Central memory CD8-positive, alpha-beta T cell (primary cell): ENCODE data around the gene TMEM232.

Experiments
- ATAC-seq: fragments of 150-1000 bp; cut with Tn5 transposase; replicated peaks from 2 replicates; pipeline ENCODE4 v1.10.0; 2022; ENCODE audit warnings: mild to moderate bottlenecking, moderate FRiP score, moderate number of reproducible peaks; ENCODE audit not compliant: poor library complexity, severe bottlenecking; ENCODE audit errors: extremely low read depth
- DNase-seq, 2 donors: peaks; one replicate each; pipeline ENCODE4 v3.0.0; 2021; ENCODE audit warnings: low spot score in 2 of 2
- H3K27ac Mint-ChIP-seq: one replicate; pipeline ENCODE4 v1.8.0; 2022; ENCODE audit warnings: low read depth, mild to moderate bottlenecking, moderate library complexity, mixed read lengths
- H3K27me3 Mint-ChIP-seq: one replicate; pipeline ENCODE4 v1.8.0; 2022; ENCODE audit warnings: mixed read lengths
- H3K36me3 Mint-ChIP-seq: one replicate; pipeline ENCODE4 v1.8.0; 2022; ENCODE audit warnings: mild to moderate bottlenecking, moderate library complexity, mixed read lengths; ENCODE audit not compliant: insufficient read depth
- H3K4me1 Mint-ChIP-seq: one replicate; pipeline ENCODE4 v1.8.0; 2022; ENCODE audit warnings: mixed read lengths
- H3K4me3 Mint-ChIP-seq: one replicate; pipeline ENCODE4 v1.8.0; 2022; ENCODE audit warnings: mild to moderate bottlenecking, moderate library complexity, mixed read lengths
- H3K9me3 Mint-ChIP-seq: one replicate; pipeline ENCODE4 v1.8.0; 2022; ENCODE audit warnings: mixed read lengths

The TMEM232 gene

DNA sequence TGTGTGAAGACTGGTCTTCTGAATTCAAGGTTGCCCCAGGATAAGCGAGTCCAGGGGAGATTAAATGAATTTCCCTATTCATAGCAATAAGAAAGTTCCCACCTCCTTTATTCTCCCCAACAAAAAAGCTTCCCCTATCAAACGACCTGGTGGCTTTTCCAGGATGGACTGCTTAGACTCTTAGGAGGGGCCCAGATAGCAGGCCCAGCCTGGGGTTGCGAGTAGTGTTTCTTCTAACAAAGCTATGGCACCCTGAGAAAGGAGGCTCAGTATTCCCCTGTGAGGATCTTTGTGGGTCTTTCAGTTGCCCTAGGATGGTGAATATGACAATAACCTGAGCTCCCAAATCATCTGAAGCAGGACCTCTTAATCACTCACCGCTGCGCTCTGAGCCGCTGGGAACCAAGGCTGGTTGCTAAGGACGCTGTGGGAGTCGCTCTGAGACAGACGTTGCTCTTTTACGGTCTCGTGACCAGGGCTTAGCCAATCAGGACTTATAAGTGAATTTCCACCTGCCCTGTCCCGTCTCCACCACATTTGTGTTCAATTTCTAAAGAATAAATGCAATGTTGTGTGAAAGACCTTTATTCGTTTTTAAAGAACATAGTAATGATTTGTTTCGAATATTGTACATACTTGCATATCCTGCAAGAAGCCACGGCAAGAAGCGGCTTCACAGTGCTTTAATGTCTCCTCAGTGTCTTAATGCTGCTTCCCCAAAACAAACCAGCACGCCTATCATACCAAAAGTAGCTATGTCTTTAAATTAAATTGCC lies at the start of gene TMEM232:
Gene TMEM232, minus strand, starts transcription at position 423 of the 776 bp plus-strand sequence. CDS start 59,319 bp downstream, outside the sequence.
- Mint-ChIP-seq H3K27me3 (no peaks in the 10 kb centered on the region), H3K27ac (peak within 1 kb of the TSS; percentile 30), H3K9me3 (no peaks in the 10 kb centered on the region), H3K36me3 (no peaks in the 10 kb centered on the region), H3K4me1 (peaks cover 9% of the 10 kb centered on the region), H3K4me3 (peak within 1 kb of the TSS; percentile 76)
- ATAC-seq (peak; percentile 97), DNase-seq (peak; percentile 40 to 50)

DNA sequence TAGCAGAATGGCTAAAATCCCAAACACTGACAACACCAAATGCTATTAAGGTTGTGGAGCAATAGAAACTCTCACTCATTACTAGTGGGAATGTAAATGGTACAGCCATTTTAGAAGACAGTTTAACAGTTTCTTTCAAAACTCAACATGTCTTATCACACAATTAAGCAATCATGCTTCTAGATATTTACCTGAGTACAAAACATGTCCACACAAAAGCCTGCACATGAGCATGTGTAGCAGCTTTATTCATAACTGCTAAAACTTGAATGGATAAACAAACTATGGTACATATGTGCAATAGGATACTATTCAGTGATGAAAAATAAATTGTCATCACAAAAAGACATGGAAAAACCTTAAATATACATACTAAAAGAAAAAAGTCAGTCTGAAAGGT lies 43.8 kb upstream of the TMEM232 start:
- Mint-ChIP-seq H3K27ac (no peak overlapping the region), H3K36me3 (no peaks in the 10 kb centered on the region), H3K9me3 (no peaks in the 10 kb centered on the region), H3K4me1 (no peaks in the 10 kb centered on the region), H3K27me3 (no peaks in the 10 kb centered on the region), H3K4me3 (no peak overlapping the region)
- DNase-seq, result no peak
- no peak for ATAC-seq

DNA sequence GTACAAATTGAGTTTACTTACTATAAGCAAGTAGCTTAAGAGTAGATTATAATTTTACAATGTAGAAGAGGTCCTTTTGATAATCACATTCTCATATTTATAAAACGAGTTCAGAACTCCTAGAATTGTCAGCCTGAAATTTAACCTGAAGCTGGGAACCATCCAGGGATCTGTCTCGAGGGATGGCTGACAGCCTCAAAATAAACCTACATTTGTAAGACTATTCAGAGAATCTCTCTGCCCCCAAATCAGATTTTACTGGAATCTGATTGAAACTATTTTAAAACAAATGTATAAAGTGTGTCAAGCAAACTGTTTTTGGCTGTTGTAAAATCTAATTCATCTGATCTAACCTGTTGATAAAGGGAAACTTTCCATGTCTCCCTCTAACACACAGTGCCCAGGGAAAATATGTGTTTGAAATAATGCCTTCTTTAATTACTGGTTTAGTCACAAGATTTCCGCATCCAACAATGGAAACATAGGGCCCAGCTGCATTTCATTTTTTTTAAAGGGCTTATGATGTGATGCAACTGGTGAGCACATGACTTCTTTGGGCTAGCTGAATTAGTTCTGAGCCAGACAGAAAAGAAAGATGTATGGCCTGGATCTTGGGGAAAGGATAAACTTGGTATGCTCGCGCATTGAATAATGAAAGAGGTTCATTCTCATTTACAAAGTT lies 42.7 kb upstream of the TMEM232 start:
- no peak for ATAC-seq
- Mint-ChIP-seq H3K27me3 (no peaks in the 10 kb centered on the region), H3K4me1 (no peaks in the 10 kb centered on the region), H3K36me3 (no peaks in the 10 kb centered on the region), H3K4me3 (no peak overlapping the region), H3K9me3 (no peaks in the 10 kb centered on the region), H3K27ac (no peak overlapping the region)
- no peak for DNase-seq

DNA sequence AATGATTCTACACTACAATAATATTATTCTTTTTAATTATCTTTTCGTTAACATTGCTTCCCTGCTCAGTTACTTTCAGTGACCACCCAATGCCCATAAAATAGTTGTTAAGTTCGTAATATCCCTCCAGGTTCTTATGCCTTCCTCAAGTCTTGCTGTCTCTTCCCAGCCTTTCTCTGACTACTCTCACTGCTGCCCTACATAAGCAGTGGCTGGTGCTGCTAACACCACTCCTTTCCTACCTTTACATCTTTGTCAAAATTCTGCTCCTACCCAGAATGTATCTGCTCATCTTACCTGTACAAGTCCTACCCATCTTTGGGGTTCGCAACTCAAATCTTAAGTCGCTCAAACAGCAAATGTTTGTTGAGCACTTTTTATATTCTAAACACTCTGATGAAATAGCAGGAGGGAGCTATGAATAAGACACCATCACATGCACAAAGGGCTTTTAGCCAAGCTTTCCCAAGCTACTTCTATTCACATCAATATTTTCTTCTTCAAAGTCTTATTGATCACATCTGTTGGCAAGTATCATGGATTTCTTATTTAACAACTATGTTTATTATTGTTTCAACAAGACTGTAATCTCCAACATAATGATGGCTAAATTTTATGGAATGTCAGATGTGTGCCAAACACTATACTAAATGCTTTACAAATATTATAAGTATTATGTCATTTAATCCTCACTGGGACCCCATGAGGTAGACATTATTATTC lies 41.8 kb upstream of the TMEM232 start:
- H3K4me3 Mint-ChIP-seq, result no peak overlapping the region
- peaks cover under 1% of the 10 kb centered on the region for H3K36me3 Mint-ChIP-seq
- DNase-seq (no peak), ATAC-seq (no peak)
- no peaks in the 10 kb centered on the region for H3K27me3 Mint-ChIP-seq
- H3K9me3 Mint-ChIP-seq, result no peaks in the 10 kb centered on the region
- H3K4me1 Mint-ChIP-seq, result no peaks in the 10 kb centered on the region
- H3K27ac Mint-ChIP-seq, result no peak overlapping the region

DNA sequence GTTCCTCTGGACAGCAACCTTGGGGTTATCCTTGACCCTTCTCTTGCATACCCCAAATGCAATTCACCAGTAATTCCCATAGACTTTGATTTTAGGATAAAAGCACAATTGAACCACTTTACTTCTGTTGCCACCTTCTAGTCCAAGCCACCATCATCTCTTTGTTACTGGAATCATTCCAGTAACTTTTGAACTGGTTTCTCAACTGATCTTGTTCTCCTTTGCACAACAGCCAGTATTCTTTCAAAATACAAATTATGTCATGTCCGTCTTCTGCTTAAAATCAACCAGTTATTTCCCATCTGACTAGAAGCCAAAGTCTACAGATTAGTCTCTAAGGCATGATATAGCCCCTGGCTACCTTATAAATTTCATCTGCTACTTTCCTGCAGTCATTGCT lies 33.7 kb upstream of the TMEM232 start:
- Mint-ChIP-seq H3K4me1 (peaks cover 5% of the 10 kb centered on the region), H3K9me3 (no peaks in the 10 kb centered on the region), H3K27ac (no peak overlapping the region), H3K4me3 (no peak overlapping the region), H3K36me3 (peaks cover 22% of the 10 kb centered on the region), H3K27me3 (no peaks in the 10 kb centered on the region)
- no peak for ATAC-seq
- DNase-seq, result no peak

DNA sequence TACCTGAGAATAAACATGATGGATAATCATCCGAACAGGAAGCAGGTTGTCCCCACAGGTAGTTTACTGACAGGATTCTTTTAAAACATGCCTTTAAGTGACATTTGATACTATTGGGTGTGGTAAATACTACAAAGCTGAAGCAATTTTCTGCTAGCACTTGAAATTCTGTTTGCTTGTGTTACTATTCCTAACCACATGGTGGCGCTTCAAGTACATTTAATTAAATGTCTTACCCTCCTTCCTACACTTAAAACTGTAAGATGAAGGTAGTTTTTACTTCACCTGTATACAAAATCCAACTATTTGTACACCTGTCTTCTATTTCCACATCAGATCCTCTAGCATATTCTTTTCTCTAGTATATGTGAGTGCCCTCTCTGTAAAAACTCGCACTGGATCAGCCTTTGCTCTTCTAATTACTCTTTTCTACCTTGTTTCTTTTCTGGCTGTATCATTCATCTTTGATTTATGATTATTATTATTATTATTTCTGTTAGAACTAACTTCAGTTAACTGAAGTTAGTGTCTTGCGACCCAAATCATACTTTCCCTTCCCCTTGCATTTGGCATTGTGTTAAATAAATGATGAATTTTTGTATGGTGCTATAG lies 30.8 kb upstream of the TMEM232 start:
- Mint-ChIP-seq H3K9me3 (no peaks in the 10 kb centered on the region), H3K27ac (no peak overlapping the region), H3K27me3 (no peaks in the 10 kb centered on the region), H3K36me3 (peaks cover 24% of the 10 kb centered on the region), H3K4me3 (no peak overlapping the region), H3K4me1 (peaks cover 23% of the 10 kb centered on the region)
- ATAC-seq (peak; percentile 25), DNase-seq (no peak)

DNA sequence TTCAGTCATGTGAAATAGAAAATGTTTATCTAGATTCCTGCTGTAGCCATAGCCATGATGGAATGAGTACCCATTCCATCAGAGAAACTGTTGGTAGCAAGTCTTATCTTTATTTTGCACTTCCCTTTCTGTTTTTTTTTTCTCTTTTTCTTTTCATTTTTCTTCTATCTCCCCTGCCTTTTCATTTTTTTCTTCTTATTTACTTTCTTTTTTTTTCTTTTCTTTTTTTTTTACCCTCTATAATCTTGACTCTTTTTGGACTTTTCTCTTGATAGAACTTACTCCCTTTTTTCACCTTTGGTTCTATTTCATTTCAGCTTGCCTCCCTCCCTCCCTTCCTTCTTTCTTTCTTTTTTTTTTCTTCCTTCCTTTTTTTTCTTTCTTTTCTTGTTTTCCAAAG lies 27.7 kb upstream of the TMEM232 start:
- peaks cover 42% of the 10 kb centered on the region for H3K4me1 Mint-ChIP-seq
- no peak overlapping the region for H3K4me3 Mint-ChIP-seq
- H3K9me3 Mint-ChIP-seq, result no peaks in the 10 kb centered on the region
- DNase-seq (no peak), ATAC-seq (no peak)
- no peaks in the 10 kb centered on the region for H3K27me3 Mint-ChIP-seq
- H3K36me3 Mint-ChIP-seq, result peaks cover 33% of the 10 kb centered on the region
- peak overlapping the region; percentile 89 for H3K27ac Mint-ChIP-seq

DNA sequence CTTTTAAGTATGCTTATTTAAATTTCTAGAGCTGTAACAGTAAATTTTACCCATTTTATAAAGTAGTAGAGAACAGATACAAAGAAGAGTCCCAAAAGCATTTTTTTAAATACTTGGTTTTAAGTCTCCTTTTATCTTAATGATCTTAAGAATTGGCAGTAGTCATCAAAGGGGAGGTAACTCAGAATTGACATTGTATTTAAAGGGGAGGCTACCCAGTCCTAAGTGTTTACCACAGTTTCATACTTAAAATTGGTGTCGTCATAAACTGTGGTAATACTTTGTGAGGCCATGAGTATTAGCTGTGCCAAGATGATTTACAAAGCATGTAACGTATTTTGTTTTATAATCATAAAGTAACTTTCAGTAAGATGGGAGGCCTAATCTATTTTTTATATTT lies 27.1 kb upstream of the TMEM232 start:
- H3K27ac Mint-ChIP-seq, result peak overlapping the region; percentile 89
- DNase-seq (no peak), ATAC-seq (peak; percentile 56)
- no peak overlapping the region for H3K4me3 Mint-ChIP-seq
- peaks cover 47% of the 10 kb centered on the region for H3K4me1 Mint-ChIP-seq
- H3K27me3 Mint-ChIP-seq, result no peaks in the 10 kb centered on the region
- H3K9me3 Mint-ChIP-seq, result no peaks in the 10 kb centered on the region
- H3K36me3 Mint-ChIP-seq, result peaks cover 33% of the 10 kb centered on the region

DNA sequence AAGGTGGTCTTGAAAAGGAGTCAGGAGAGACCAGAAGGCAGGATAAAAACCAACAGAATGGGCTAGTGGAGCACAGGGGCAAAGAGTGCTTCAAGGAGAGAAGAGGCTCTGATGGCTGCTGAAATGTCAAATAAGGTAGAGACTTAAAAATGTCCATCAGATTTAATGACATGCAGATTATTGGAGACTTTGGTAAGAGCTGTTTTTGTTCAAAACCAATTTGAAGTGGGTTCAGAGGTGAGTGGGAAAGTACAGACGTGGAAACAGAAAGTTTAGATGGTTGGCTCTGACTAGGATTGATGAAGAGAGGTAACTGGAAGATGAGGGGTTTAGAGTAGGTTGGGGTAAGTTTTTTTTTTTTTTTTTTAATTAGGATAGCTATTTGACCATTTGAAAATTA lies 26.5 kb upstream of the TMEM232 start:
- Mint-ChIP-seq H3K27me3 (no peaks in the 10 kb centered on the region), H3K4me1 (peaks cover 46% of the 10 kb centered on the region), H3K9me3 (no peaks in the 10 kb centered on the region), H3K36me3 (peaks cover 28% of the 10 kb centered on the region), H3K4me3 (no peak overlapping the region), H3K27ac (peak overlapping the region; percentile 89)
- DNase-seq (no peak), ATAC-seq (no peak)

DNA sequence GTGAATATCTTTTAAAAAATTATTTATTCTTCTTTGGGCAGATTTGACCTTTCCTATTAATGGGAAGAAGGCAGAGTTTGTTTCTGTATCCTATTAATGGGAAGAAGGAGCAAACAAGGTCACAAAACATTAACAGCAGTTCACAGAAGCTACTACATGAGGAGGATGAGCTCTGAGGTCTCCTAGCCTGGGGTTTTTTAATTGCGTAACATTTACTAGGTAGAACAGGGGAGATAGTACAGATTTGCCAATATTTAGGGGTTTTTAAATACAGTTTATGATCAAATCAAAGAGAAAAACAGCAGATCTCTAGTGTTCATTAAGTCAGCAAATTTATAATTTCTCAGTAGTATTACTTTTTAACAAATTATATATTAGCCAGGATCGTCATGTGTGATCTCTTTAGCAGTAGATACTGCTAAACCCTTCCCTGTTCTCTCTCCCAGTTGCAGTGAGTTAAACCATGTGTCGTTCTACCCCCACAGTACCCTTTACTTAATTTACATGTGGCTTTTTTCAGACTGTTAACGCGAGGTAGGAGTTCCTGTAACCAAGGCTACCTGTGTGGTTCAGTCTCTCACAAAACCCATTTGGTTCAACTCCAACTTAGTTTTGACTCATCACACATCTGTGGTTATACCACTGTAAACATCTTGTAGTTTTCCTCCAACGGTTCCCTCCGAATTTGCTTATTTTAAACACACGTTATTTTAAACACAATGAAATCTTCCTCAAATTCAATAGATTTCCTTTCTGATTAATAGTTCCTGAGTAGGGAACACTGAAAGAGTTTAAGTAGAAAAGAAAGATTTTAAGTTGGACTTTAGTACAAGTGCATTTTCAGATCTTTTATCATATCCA lies 25.7 kb upstream of the TMEM232 start:
- H3K36me3 Mint-ChIP-seq, result peaks cover 28% of the 10 kb centered on the region

DNA sequence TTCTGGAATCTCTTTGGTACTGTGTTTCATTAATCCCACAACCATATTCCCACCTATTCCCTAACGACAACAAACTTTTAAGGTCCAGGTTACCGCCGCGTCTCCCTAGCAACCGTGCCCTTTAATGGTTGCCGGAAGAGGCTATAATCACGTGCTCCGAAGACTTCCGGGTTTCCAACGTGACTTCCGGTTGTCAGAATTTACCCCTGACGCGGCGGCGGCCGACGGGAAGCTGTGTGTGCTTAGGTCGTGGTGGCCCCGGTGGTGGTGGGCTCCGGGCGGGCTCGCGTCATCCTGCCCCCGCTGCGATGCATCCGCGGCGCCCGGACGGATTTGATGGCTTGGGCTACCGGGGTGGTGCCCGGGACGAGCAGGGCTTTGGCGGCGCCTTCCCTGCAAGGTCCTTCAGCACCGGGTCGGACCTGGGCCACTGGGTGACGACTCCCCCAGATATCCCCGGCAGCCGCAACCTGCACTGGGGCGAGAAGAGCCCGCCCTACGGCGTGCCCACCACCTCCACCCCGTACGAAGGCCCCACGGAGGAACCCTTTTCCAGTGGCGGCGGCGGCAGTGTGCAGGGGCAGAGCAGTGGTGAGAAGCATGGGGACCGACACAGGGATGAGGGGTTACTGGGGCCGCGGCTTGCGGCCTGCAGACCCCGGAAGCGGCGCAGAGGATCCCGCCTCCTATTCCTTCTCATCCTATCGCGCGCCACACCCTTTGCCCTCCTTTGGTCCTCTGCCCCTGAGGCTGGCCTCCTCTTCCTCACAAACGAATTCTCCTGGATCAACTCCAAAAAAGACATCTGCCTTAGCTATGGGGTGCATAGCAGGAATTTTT lies 12.6 kb upstream of the TMEM232 start, which contains the start of gene SLC25A46:
Gene SLC25A46, plus strand, starts transcription at position 196 of the 840 bp plus-strand sequence. Its CDS starts 113 bp downstream, at position 309.
- peaks cover 11% of the 10 kb centered on the region for H3K36me3 Mint-ChIP-seq
- DNase-seq (peak; percentile 79 to 83), ATAC-seq (peak; percentile 89)
- peaks cover 35% of the 10 kb centered on the region for H3K4me1 Mint-ChIP-seq
- H3K27ac Mint-ChIP-seq, result peak within 1 kb of the TSS; percentile 93
- H3K4me3 Mint-ChIP-seq, result peak within 1 kb of the TSS; percentile 90
- no peaks in the 10 kb centered on the region for H3K9me3 Mint-ChIP-seq
- no peaks in the 10 kb centered on the region for H3K27me3 Mint-ChIP-seq

More for the DNA sequence above, 25.7 kb upstream of the TMEM232 start:
- no peaks in the 10 kb centered on the region for H3K9me3 Mint-ChIP-seq
- ATAC-seq, result peak; percentile 87
- H3K27me3 Mint-ChIP-seq, result no peaks in the 10 kb centered on the region
- peak overlapping the region; percentile 89 for H3K27ac Mint-ChIP-seq
- peaks cover 44% of the 10 kb centered on the region for H3K4me1 Mint-ChIP-seq
- DNase-seq, result no peak
- H3K4me3 Mint-ChIP-seq, result no peak overlapping the region
